NCI-H1694 treated with DMSO at 0.1 percent for 48 hours (cell line): ENCODE results near the gene SLC30A7.

Experiments
- DNase-seq: peaks from one replicate; lab custom pipeline; 2025; lab: John Stamatoyannopoulos, UW

Gene SLC30A7

GRCh38 chr1:100979631-100980030 is 83.7 kb downstream of the SLC30A7 start:
- DNase-seq: no peak

GRCh38 chr1:100982793-100983192 is 86.9 kb downstream of the SLC30A7 start:
- DNase-seq: no peak

DNA sequence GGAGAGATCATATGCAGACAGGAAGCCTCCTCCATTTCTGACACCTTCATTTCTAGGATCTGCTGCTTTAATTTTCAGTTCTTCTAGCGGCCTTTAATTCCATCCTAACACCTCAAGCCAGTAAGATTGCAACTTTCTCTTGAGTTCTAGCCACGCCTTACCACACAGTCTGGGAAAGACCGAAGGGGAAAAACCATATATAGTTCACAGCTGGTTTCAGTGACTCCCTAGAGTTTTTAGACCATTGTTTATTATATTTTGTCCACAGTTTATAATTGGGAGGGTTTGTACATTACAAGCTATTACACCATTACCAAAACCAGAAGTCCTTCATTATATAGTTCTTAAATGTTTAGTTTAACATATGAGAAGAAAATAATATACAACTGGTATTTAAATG is 92.2 kb downstream of the SLC30A7 start:
- DNase-seq: no peak

DNA sequence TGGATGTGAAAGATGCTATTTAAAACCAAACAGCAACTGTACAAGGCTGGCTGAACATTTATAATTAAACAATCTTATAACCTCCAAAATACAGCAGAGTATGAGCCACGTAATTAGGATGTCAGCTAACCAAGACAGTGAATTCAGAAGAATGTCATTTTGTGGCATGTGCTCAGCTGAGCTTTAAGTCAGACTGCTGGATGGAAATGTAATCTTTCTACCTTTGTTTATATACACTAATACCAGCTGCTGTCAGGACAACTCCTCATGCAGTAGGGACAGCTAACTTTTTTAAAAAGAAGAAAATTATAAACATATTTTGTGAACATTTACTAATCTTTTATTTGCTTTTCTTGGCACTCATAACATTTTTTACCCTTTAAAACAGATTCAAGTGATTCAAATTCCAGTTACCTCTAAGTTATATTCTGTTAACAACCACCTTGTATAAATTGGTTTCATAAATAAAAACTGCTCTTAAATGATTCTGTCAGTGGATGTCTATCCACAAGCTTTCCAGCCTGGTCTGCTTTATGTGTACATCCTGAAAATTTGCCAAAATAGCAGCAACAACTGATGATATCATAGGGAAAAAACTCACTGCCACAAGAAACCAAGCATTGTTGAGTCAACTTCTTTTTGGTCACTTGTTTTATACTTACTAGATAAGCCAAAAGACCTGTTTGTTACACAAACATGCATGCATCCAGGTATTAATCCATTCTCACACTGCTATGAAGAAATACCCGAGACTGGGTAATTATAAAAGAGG is 93.6 kb downstream of the SLC30A7 start:
- no peak for DNase-seq

DNA sequence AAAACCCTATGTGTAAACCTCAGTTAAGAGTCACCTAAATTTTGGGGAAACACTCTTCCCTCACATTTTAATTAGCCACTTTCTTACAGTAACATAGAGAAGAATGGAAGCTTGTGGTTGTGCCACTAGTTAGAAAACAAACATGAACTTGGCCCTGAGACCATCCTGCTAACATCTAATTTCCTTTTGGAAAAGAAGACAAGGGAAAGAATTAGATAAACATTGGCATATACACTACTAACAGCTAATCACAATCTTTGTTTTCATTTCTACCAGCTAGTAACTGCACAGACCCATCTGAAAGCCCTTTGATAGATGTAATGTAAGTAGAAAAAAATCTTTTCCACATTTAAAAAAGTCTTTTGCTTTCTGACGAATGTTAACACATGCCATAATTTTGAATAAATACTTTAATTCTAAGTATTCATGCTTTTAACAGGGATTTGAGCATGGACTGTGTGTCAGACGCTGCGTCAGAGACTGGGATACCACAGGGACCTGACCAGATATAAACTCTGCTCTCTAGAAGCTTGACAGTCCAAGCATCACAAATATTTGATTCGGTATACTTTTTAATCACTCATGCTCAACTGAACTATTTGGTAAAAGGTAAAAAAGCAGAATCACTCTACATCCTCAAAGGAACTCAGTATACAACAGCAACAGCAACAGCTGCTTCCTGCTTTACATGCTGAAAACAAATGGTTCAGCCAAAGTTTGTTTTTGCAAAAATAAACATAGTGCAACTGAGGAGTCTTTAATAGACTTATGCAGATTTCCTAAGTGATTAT is 99.5 kb downstream of the SLC30A7 start:
- DNase-seq: no peak

- no peak for DNase-seq
Measured at GRCh38 chr1:100998426-100998825, 102.5 kb downstream of the SLC30A7 start.

GRCh38 chr1:101000131-101000873 is 104.4 kb downstream of the SLC30A7 start:
- no peak for DNase-seq

- DNase-seq: no peak
Measured at GRCh38 chr1:101002551-101002950, 106.7 kb downstream of the SLC30A7 start.

- no peak for DNase-seq
Measured at GRCh38 chr1:101003012-101003650, 107.2 kb downstream of the SLC30A7 start.

- DNase-seq: no peak
Measured at GRCh38 chr1:101004061-101004460, 108.2 kb downstream of the SLC30A7 start.

DNA sequence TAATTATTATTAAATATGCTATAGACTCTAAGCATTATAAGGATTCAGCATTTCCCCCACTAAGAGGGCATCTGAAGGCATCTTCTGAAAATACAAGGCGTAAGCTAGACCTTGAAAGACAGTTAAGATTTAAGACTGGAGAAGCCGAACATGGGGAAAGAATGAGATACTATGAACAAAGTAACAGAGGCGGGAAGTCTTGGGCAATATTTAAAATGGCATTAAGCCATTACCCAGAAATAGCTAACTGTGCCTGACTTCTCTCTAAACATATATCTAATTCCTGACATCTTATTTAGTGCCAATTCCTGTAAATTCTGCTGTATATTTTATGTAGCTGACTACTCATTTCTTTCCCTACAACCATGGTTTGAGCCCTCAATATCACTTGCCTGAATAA is 108.8 kb downstream of the SLC30A7 start:
- no peak for DNase-seq

- DNase-seq: no peak
Measured at GRCh38 chr1:101005183-101005582, 109.3 kb downstream of the SLC30A7 start.

DNA sequence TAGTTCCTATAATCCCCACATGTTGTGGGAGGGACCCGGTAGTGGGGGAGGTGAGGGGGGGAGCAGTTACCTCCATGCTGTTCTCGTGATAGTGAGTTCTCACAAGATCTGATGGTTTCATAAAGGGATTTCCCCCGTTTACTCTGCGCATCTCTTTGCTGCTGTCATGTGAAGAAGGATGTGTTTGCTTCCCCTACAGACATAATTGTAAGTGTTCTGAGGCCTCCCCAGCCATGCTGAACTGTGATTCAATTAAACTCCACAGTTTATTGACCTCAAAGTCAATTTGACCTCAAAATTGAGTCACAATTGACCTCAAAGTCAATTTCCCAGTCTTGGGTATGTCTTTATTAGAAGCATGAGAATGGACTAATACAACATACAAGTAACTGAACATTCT is 110.0 kb downstream of the SLC30A7 start:
- DNase-seq: no peak

DNA sequence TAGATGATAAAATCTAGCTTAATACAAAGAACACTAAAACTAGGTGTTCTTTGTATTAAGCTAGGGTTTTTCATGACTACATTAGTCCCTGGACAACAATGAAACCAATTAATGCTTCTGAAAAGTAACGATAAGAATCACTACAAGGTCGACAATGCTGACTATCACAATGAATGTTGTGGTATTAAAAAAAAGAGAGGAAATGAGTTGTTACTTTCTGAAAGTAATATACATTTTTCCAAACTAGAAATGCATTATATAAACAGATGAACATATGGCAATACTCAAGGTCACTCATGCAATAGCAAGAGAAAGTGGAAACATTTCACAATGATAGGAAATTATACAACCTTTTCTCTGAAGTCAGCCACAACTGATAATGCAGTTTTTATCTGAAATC is 110.7 kb downstream of the SLC30A7 start:
- DNase-seq: peak; percentile 11

DNA sequence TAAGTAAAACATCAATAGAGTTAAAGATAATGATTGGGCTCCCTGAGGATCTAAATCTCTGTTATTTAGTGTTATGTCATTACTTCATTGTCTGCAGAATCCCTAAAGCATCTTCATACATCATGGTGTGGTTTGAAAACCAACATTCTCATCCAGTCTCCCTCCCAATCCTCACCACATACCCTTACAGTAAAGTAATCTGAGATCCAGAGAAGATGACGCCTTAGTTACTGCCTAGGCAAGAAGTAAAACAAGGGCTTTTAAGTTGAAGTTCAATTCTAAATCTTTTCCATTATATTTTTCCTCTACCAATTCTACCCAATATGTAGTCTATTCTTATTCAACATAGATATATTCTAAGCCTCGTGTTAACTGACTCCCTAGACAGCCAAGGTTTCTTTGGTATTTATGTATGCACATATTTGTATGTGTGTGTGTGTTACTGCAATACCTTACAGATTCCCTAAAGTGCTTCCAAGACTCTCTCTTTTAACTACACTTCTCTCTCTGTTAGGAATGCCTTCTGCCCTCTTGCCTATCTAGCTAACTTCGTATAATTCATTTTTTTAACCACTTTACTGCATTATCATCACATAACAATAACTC is 112.4 kb downstream of the SLC30A7 start:
- DNase-seq: no peak

- DNase-seq: no peak
Measured at GRCh38 chr1:101013776-101014175, 117.9 kb downstream of the SLC30A7 start.

DNA sequence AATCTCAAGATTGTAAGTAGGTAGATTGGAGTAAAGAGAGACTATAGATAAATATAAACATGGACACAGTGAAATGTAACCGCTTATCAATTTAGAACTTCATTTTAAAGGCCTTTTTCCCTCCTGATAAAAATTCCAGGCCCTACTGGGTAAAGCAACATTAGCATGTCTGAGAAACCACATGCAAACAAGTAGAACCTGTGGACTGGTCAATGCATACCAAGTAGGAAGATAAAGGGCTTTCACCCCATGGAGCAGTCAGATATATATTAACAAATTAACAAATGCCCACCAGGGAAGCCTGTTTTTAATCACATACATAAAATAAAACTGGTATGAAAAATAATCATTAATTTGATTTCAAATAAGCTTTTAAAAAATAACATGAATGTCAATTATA is 121.6 kb downstream of the SLC30A7 start:
- DNase-seq: no peak

GRCh38 chr1:101022294-101022693 is 126.4 kb downstream of the SLC30A7 start:
- DNase-seq: no peak

DNA sequence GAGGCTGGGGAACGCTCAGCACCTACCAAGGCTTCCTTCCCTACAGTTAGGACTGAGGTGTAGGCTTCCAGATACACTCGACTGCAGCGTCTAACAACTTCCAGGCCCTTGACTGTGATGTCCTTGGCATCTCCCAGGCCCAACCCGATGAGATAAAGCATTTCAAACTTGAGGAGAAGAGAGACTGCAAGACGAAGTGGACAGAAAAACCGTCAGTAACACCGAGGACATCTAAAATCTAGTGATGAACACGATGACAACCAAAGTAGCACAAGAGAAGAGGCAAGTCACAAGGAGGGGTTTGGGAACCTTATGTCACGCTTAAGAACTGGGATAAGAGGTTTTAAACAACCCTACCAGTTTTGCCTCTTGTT is 129.4 kb downstream of the SLC30A7 start:
- no peak for DNase-seq

DNA sequence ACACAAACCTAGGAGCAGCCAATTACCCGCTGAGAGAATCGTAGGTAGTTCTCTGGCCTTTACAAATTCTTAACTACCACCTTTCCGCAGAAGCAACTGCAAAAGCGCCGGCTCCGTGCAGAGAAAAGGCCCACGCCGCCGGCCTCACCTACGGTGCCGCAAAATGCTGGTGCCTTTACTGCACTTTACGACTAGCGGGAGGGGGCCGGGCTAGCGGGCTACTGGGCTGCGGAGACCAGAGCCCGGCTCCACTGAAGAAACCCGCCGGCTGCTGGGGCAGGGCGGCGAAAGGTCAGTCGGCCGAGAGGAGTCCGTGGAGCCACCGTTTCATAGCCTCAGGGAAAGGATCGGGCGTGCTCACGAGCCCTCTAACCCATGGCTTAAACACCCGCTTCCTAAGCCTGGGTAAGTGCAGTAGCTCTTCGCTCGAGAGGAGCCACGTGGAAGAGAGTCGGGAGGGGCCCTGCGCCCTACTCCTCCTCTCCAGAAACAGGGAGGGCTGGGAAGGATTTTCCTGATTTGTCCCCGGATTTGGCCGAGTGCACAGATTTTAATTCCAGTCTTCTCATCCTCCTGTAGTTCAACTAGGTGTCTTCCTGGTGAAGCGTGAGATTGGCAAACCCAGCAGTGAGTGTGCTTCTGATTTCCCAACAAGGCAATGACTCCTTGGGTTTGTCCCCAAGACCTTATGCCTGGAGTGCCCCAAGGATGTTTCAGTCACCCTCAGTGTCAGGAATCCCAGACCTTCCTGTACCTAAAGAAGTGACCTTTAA is 130.0 kb downstream of the SLC30A7 start, which contains the start of gene DPH5:
TSS of gene DPH5 (minus strand) at position 128 of the 773 bp plus-strand sequence. CDS start 341 bp downstream, outside the sequence.
- DNase-seq: peak; percentile 81

DNA sequence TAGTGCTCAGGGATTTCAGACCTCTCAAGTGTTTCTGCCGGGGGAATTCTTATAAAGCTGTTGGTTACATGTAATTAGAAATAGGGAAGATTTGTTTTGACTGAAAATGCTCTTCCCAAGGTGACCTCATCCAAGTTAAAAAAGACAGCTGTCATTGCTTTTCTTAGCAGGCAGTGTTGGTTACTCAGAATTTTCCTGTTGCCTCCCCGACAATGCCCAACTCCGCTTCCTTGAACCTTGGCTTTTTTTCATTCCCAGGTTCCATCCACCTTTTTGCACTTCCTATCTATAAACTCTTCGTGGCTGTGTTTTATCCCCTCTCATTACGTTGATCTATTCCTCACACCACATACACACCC is 130.5 kb downstream of the SLC30A7 start:
- no peak for DNase-seq
